ENCODE measurements around the gene ICE2. TPM values are rescaled to one million over a fixed set of nuclear protein-coding genes. Genes with fewer than 3 reads are reported as not detected.

Gene ICE2
- total RNA-seq, 1 donor from 2014 or later: 50.3 TPM

DNA sequence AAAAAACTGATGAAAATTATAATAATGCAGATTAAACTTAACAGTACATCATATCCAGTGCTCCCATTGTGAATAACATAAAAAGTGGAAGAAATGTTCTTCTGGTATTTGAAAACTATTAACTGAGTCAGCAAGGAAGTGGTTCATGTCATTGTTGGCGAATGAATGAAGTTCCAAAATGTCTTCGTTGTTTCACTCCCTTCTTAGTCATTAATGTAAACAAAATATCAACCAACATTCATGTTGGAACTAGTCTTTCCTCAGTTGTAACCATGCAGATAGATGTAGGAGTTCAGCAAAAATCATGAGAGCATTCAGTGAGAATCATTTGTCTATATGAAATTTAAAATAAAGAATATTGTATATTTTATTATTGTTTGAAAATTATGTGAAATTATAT lies 44.1 kb upstream of the ICE2 start:
- no peak overlapping the region for H3K4me3 Mint-ChIP-seq (ENCODE audit: unreplicated experiment)
- H3K4me1 Mint-ChIP-seq (ENCODE audit: unreplicated experiment): peaks cover 23% of the 10 kb centered on the region
- TF ChIP-seq, protein P1, sequence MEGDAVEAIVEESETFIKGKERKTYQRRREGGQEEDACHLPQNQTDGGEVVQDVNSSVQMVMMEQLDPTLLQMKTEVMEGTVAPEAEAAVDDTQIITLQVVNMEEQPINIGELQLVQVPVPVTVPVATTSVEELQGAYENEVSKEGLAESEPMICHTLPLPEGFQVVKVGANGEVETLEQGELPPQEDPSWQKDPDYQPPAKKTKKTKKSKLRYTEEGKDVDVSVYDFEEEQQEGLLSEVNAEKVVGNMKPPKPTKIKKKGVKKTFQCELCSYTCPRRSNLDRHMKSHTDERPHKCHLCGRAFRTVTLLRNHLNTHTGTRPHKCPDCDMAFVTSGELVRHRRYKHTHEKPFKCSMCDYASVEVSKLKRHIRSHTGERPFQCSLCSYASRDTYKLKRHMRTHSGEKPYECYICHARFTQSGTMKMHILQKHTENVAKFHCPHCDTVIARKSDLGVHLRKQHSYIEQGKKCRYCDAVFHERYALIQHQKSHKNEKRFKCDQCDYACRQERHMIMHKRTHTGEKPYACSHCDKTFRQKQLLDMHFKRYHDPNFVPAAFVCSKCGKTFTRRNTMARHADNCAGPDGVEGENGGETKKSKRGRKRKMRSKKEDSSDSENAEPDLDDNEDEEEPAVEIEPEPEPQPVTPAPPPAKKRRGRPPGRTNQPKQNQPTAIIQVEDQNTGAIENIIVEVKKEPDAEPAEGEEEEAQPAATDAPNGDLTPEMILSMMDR (IDR thresholded peaks at IDR 0.05): no peak
- H3K27me3 Mint-ChIP-seq (ENCODE audit: unreplicated experiment): no peaks in the 10 kb centered on the region
- no peak for DNase-seq (ENCODE audit: extremely low spot score, unreplicated experiment)
- no peak overlapping the region for H3K27ac Mint-ChIP-seq (ENCODE audit: unreplicated experiment)
- H3K9me3 Mint-ChIP-seq (ENCODE audit: unreplicated experiment): no peaks in the 10 kb centered on the region
- peaks cover 8% of the 10 kb centered on the region for H3K36me3 Mint-ChIP-seq (ENCODE audit: unreplicated experiment)

DNA sequence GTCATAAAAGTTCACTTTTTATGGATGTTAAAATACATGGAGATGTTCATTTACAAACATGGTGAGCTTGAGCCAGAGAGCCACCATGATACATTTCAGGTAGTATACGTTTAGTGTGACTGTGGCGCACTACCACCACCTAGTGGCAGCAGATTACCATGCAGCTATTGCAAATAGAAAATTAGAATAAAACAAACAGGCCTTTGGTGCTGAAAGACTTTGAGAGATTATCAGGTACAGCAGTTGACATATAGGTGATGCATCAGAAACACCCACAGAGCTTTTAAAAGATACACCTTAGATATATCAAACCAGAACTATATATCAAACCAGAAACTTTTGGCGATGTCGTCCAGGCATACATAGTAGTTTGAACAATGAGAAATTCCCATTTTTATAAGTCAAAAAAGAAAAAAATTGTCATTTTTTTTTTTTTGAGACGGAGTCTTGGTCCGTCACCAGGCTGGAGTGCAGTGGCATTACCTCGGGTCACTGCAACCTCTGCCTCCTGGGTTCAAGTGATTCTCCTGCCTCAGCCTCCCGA lies 42.0 kb upstream of the ICE2 start:
- no peaks in the 10 kb centered on the region for H3K27me3 Mint-ChIP-seq (ENCODE audit: unreplicated experiment)
- H3K27ac Mint-ChIP-seq (ENCODE audit: unreplicated experiment): no peak overlapping the region
- H3K9me3 Mint-ChIP-seq (ENCODE audit: unreplicated experiment): no peaks in the 10 kb centered on the region
- TF ChIP-seq, protein P1 (IDR thresholded peaks at IDR 0.05): peak; percentile 87
- H3K4me1 Mint-ChIP-seq (ENCODE audit: unreplicated experiment): peaks cover 21% of the 10 kb centered on the region
- H3K4me3 Mint-ChIP-seq (ENCODE audit: unreplicated experiment): no peak overlapping the region
- no peak for DNase-seq (ENCODE audit: extremely low spot score, unreplicated experiment)
- peaks cover 8% of the 10 kb centered on the region for H3K36me3 Mint-ChIP-seq (ENCODE audit: unreplicated experiment)

DNA sequence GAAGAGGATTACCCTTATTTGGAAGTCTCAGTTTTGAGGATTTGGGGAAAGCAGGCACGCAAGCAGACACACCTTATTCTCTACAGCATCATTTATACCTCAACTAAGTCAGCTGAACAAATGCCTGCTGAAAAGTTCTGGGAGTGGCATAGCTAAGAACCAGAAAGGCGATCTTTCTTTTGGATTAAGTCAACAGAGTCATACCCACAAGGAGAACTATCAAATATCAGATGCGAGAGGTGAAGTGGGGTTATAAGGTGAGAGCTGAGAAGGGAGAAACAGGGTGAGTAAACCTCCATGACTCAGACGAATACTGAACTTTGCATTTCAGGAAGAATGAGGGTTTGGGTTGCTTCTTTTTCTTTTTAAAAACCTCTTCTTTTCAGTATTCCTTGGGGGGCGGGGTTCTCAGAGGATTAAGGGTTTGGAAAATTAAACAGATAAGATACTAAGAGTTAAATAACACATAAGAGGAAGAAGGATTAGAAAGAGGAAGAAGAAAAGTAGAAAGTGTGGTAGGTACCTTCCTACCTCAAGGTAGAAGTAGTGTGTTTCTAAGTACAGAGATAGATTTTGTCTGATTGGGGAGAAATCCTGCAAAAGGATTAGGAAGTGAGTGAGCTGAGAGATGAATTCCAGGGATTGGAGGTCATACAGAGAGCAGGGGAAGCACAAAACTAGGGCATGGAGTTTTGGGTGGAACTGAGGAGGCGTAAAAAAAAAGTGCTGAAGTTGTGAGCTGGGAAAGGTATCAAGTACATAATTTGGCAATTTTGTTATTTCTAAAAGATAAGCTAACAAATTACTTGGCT lies 41.3 kb upstream of the ICE2 start:
- no peak overlapping the region for H3K27ac Mint-ChIP-seq (ENCODE audit: unreplicated experiment)
- H3K4me3 Mint-ChIP-seq (ENCODE audit: unreplicated experiment): no peak overlapping the region
- H3K9me3 Mint-ChIP-seq (ENCODE audit: unreplicated experiment): no peaks in the 10 kb centered on the region

GRCh38 chr15:60519218-60519617 lies 40.3 kb upstream of the ICE2 start:
- no peak for DNase-seq (ENCODE audit: extremely low spot score, unreplicated experiment)
- TF ChIP-seq, protein P1 (IDR thresholded peaks at IDR 0.05): no peak
- Mint-ChIP-seq H3K9me3 (ENCODE audit: unreplicated experiment) (no peaks in the 10 kb centered on the region), H3K4me3 (ENCODE audit: unreplicated experiment) (no peak overlapping the region), H3K27ac (ENCODE audit: unreplicated experiment) (no peak overlapping the region), H3K4me1 (ENCODE audit: unreplicated experiment) (peaks cover 16% of the 10 kb centered on the region), H3K36me3 (ENCODE audit: unreplicated experiment) (peaks cover 13% of the 10 kb centered on the region), H3K27me3 (ENCODE audit: unreplicated experiment) (no peaks in the 10 kb centered on the region)

More for the DNA sequence above, 41.3 kb upstream of the ICE2 start:
- DNase-seq (ENCODE audit: extremely low spot score, unreplicated experiment): no peak
- TF ChIP-seq, protein P1 (IDR thresholded peaks at IDR 0.05): no peak
- peaks cover 8% of the 10 kb centered on the region for H3K36me3 Mint-ChIP-seq (ENCODE audit: unreplicated experiment)
- peaks cover 16% of the 10 kb centered on the region for H3K4me1 Mint-ChIP-seq (ENCODE audit: unreplicated experiment)
- no peaks in the 10 kb centered on the region for H3K27me3 Mint-ChIP-seq (ENCODE audit: unreplicated experiment)

DNA sequence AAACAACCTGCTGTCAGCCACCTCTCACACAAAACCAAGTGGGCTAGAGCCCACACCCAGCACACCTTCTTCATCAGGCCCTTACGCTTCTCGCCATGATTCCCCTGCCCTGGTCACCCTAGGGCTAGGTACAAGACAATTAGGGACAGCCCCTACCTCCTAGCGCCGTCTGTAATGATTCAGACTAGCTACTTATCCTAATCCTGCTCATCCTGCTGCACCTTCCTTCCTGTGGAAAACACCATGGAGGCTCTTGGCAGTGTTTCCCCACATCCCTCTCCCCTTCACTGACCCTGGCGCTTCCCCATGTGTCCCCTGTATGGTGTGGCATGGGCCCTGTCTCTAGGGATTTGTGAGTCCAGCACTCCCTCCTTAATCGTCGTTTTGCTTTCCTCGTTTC lies 39.6 kb upstream of the ICE2 start:
- Mint-ChIP-seq H3K9me3 (ENCODE audit: unreplicated experiment) (no peaks in the 10 kb centered on the region), H3K27ac (ENCODE audit: unreplicated experiment) (no peak overlapping the region), H3K27me3 (ENCODE audit: unreplicated experiment) (no peaks in the 10 kb centered on the region), H3K4me1 (ENCODE audit: unreplicated experiment) (peaks cover 16% of the 10 kb centered on the region), H3K4me3 (ENCODE audit: unreplicated experiment) (no peak overlapping the region), H3K36me3 (ENCODE audit: unreplicated experiment) (peaks cover 20% of the 10 kb centered on the region)
- TF ChIP-seq, protein P1 (IDR thresholded peaks at IDR 0.05): no peak
- DNase-seq (ENCODE audit: extremely low spot score, unreplicated experiment): no peak

Measured in osteocyte (in vitro differentiated cells).